Activated T-cell treated with anti-CD3 and anti-CD28 coated beads for 24 hours (primary cell): ENCODE data around the gene MTCL3.

Source experiments
- DNase-seq: peaks from one replicate; pipeline ENCODE4 v3.0.0-alpha.2; 2020; ENCODE audit warnings: low read depth

MTCL3 gene

DNA sequence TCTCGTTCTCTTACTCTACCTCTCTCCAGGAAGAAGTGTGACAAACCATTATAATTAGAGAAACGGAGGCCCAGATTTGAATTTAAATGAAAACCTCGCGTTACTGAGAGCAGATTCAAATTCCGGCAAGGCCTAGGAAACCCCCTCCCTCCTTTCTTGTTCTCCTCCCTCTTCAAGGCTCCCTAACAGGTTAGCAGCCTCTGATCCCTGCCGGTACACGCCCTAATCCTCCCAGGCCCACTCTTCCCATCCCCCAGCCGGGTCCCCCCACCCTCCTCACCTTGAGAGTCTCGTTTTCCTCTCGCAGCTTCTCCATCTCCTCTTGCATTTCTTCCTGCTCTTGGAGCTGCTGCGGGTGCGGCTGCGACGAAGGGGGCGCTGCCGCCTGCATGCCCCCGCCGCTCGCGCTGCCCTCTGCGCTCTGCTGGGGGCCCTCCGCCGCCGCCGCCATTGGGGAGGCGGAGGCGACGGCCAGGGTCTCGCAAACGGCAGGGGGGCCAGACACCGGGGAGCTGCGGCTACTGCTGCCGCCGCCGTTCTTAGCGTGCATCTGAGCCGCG, 3.8 kb downstream of the MTCL3 start:
- DNase-seq = no peak

GRCh38 chr6:127514773-127515227, 4.3 kb downstream of the MTCL3 start:
- DNase-seq = no peak

GRCh38 chr6:127514179-127514772, 4.9 kb downstream of the MTCL3 start:
- no peak for DNase-seq

DNA sequence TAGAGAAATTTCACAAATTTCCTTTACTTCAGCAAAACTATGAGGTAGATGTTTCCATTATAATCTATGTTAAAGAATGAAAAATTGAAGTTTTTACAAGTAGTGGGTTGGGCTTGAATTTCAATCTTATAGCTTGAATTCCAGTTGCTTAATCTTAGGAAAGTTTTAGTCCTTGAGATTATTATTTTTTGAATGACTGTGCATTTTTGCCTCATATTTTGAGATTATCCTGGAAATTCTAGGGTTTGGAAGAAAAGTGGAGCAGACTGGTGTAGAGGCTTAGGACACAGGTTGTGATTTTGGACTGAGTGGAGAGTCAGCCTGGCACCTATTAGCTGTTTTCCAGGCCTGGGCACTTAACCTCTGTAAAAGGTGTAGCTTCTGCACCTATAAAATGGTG, 5.7 kb downstream of the MTCL3 start:
- DNase-seq = no peak

GRCh38 chr6:127510876-127511275, 8.3 kb downstream of the MTCL3 start:
- DNase-seq = no peak

DNA sequence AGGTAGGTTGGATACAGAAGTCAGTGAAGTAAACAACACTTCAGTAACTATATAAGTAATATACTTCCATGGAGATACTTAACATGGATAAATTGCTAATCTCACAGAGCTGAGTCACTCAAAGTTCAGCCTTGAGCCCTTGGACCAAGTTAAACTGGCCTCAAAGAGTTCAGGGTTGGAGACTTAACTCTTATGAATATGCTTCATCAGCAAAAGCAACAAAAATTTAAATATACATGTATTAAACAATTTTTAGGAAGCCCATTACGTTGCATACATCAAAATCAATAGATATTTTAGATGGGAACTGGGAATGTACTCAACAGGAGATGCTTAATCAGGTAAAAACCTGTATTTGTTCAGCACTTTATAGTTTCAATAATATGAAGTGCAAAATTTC, 12.2 kb downstream of the MTCL3 start:
- DNase-seq = no peak

GRCh38 chr6:127503022-127503421, 16.1 kb downstream of the MTCL3 start:
- no peak for DNase-seq

- no peak for DNase-seq
Observed at GRCh38 chr6:127497410-127497809, 21.7 kb downstream of the MTCL3 start.

GRCh38 chr6:127496471-127496870, 22.7 kb downstream of the MTCL3 start:
- no peak for DNase-seq

GRCh38 chr6:127494240-127494767, 24.8 kb downstream of the MTCL3 start:
- DNase-seq = no peak

DNA sequence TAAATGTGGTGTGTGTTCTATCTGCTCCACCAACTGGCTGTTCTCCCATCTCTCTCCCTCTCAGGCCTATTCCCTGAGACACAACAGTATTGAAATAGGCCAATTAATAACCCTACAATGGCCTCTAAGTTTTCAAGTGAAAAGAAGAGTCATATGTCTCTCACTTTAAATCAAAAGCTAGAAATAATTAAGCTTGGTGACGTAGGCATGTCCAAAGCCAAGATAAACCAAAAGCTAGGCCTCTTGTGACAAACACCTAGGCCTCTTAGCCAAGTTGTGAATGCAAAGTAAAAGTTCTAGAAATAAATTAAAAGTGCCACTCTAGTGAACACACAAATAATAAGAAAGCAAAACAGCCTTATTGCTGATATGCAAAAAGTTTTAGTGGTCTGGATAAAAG, 29.9 kb downstream of the MTCL3 start:
- DNase-seq = no peak

- DNase-seq = no peak
Observed at GRCh38 chr6:127486934-127487333, 32.2 kb downstream of the MTCL3 start.

GRCh38 chr6:127484212-127484863, 34.8 kb downstream of the MTCL3 start:
- no peak for DNase-seq

- DNase-seq = no peak
Observed at GRCh38 chr6:127483399-127484055, 35.6 kb downstream of the MTCL3 start.

DNA sequence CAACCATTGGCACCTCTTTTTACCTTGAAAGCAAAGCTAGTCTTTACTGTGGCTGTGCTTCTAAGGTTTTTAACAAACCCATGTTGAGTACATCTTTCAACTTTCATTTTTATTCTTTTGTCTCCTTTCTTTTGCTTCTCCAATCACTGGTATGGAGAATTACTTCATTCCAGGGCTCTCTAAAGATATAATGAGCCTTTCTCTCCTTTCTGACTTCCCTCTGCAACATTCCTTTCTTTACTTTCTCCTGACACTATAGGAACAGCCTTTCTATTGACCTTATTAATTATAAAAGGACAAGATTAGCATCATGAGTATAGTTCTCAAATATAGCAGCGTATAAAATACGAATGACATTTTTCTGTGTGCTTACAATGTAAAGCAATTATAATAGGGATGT, 36.8 kb downstream of the MTCL3 start:
- DNase-seq = no peak

DNA sequence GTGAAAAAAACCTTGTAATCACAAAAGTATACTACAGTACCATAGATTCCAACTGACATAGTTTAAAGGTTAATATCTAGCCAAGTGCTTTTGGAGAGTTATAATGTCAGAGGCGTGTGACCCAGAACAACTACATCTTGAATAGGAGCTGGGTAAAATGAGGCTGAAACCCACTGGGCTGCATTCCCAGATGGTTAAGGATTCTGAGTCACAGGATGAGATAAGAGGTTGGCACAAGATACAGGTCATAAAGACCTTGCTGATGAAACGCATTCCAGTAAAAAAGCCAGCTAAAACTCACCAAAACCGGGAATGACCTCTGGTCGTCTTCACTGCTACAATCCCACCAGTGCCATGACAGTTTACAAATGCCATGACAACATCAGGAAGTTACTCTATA, 37.5 kb downstream of the MTCL3 start:
- no peak for DNase-seq

DNA sequence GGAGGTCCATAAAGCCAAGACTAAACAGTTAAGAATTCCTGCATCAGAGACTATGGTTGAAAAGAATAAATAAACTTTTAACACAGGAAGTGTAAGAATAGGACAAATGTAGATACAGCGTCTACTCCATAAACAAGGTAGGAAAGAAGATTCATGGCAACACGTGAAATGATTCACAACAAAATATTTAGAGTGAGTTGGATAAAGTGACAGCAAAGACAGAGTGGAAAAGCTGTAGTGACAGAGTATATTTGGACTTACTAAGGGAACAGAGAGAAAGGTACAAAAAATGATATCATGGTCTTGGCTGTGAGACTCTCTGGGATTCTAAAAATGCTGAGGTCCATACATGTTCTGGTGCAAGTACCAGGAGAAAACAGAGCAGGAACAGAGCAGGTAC, 38.0 kb downstream of the MTCL3 start:
- DNase-seq = no peak

GRCh38 chr6:127477658-127478057, 41.5 kb downstream of the MTCL3 start:
- DNase-seq = no peak

- no peak for DNase-seq
Observed at GRCh38 chr6:127475823-127476176, 43.3 kb downstream of the MTCL3 start.

- no peak for DNase-seq
Observed at GRCh38 chr6:127475135-127475822, 43.9 kb downstream of the MTCL3 start.

DNA sequence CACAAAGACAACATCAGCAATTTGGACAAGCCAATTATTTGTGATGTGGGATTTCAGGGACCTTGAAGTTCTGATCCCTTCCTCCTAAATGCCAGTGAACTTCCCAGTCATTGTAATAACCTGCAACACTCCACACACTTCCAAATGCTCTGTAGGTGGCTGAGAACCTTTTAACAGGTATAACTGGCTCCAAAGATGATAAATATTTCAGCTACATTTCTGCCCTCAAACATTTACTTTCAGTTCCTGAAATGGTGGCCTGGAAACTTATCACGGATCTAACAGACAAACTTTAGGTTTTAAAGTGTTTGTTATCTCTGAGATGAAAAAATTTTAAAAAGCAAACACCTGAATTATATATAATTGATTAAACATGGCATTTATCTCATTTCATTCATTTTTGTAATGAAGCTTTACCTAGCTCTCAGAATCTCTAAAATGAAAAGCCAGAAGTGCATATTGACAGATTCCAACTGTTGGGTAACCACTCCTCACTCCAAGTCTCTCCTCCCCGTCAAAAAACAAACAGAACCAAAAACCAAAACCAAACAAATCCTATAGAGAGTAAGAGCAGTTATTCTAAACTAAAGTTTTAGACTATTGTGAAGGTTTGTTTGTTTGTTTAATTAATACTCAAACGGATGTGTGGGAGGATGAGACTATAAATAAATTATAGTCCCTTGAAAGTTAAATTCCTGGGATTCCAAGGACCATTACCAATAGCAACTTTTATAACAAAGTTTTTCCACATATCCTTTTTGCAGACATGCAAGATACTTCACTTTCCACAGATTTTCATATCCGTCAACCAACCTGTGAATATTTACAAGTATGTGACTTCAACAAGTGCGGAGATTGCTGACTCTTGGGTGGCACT, 47.5 kb downstream of the MTCL3 start:
- DNase-seq = no peak
